ENCODE measurements around the gene GPR153. TPM values are rescaled to one million over a fixed set of nuclear protein-coding genes. Genes with fewer than 3 reads are reported as not detected.
A peak's percentile ranks its signal among the peaks of the same experiment; 100 is the strongest.

Gene GPR153
- total RNA-seq, 2 donors from 2014 or later: 0.62 to 1.6 TPM

DNA sequence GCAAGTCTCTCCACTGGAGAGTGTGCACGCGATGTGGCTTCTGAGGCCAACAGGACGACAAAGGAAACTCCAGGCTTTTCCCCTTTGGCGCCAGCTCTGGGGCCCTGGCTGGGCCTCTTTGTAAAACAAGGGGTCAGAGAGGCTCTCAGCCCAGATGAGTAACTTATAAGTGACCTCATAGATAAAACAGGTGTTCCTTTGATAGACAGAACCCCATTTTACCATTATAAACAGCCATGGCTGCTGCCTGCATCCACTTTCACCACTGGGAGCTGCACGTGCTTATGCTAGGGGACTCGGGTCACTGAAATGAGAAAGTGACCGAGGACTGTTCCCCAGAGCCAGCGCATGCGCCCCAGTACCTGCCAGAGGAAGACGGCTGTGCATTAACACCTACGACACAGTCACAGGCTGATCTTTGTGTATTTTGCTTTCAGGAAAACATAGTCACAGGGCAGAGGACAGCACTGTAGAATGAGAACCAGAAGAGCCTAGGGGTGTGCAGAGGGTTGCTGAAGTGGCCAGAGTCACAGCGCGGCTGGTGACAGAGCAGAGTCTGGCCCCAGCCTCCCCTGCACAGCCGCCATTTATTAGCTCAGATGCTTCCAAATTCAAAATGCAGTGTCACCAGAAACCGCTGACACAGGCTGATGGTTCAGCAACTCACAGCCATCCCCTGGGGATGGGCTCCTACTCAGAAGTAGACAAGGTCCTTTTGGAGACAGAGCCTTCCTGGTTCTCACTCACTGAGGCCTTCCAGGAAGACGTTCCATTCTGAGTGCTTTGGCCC, 42.3 kb downstream of the GPR153 start:
- Mint-ChIP-seq H3K9me3 (no peaks in the 10 kb centered on the region), H3K27ac (no peak overlapping the region), H3K4me1 (ENCODE audit: low read depth) (no peaks in the 10 kb centered on the region), H3K36me3 (ENCODE audit: insufficient read depth in 2 of 2) (peaks cover 0 to 9% of the 10 kb centered on the region in 2 donors), H3K27me3 (ENCODE audit: low read depth) (peaks cover 6% of the 10 kb centered on the region), H3K4me3 (no peak overlapping the region)
- ATAC-seq (replicated peaks in 1 of 2) (no peak), DNase-seq (no peak)

DNA sequence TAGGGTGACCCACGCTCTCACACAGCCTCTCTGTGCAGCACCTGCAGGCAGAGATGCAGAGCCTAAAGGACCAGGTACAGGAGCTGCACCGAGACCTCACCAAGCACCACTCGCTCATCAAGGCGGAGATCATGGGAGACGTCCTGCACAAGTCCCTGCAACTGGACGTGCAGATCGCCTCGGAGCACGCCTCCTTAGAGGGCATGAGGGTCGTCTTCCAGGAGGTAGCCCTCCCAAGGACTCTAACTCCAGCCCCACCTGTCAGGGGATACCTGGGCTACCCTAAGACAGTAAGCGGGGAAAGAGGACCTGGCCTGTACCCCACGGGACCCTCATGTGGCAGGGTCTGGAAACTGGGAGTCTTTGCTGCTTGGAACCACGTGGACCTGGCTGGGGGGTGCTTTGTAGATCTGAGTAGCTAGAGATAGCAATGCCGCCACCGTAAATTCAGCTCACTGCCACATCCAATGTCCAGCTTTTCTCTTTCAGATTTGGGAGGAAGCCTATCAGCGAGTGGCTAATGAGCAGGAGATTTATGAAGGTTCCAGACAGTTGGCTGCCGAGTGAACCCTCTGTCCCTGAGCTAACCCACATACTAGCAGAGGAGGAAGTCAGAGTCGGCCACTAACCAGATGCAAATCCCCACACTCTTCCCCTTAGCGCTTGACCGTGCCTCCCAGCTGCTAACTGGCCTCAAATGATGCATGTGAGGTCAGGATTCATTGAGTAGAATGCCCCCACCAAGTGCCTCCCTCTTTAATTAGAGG, 48.5 kb downstream of the GPR153 start:
- no peaks in the 10 kb centered on the region for H3K9me3 Mint-ChIP-seq
- DNase-seq (no peak), ATAC-seq (replicated peaks in 1 of 2) (no peak)
- no peak overlapping the region for H3K4me3 Mint-ChIP-seq
- peaks cover 22% of the 10 kb centered on the region for H3K27me3 Mint-ChIP-seq (ENCODE audit: low read depth)
- peaks cover 5% of the 10 kb centered on the region for H3K4me1 Mint-ChIP-seq (ENCODE audit: low read depth)
- no peaks in the 10 kb centered on the region for H3K36me3 Mint-ChIP-seq (ENCODE audit: insufficient read depth in 2 of 2)
- no peak overlapping the region for H3K27ac Mint-ChIP-seq

DNA sequence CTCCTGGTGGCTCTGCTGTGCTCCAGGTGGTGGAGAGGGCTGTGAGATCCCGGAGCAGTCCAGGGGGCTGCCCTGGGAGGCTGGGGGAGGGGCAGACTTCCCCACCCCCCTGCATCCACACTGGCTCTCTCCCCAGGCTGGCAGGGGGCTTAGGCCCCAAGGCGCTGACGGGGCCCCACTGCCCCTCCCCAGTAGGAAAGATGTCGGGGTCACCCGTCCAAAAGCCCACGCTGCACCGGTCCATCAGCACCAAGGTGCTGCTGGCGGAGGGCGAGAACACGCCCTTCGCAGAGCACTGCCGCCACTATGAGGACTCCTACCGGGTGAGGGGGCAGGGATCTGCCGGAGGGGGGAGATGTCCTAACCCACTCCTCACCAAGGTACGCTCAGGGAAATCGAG, 49.2 kb downstream of the GPR153 start:
- Mint-ChIP-seq H3K9me3 (no peaks in the 10 kb centered on the region), H3K4me3 (no peak overlapping the region), H3K27ac (no peak overlapping the region), H3K27me3 (ENCODE audit: low read depth) (peaks cover 22% of the 10 kb centered on the region), H3K36me3 (ENCODE audit: insufficient read depth in 2 of 2) (no peaks in the 10 kb centered on the region), H3K4me1 (ENCODE audit: low read depth) (peaks cover 5% of the 10 kb centered on the region)
- ATAC-seq (replicated peaks in 1 of 2) (no peak), DNase-seq (no peak)

DNA sequence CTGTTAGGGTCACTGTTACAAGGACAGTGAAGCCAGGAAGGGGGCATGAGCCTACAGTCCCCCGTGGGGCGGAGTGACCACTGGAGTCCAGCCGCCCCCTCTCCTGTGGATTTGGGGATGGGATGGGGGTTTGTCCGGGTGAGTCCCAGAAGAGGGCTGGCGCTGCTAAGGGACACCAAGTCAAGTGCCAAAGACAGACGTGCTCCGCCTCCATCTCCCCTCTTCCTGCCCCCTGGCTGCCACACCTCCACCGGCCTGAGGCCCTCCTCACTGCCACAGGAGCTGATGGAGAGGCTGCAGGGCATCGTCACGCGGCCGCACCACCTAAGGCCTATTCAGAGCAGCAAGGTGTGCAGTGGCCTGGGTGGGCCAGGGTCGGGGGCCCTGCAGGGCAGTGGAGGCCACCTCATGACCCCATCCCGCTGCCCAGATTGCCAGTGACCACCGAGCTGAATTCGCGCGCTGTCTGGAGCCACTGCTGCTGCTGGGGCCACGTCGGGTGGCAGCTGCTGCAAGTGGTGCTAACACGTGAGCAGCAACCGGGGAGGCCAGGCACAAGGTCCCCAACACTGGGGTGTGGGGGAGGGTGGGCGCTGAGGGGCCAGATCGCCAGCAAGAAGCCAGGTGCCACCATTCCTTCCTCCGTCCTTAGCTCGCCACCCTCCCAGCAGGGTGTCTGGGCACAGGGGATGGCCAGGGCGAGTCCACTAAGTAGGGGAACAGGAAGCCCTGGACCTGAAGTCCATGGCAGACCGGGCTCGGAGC, 50.1 kb downstream of the GPR153 start:
- no peak overlapping the region for H3K4me3 Mint-ChIP-seq
- H3K36me3 Mint-ChIP-seq (ENCODE audit: insufficient read depth in 2 of 2): no peaks in the 10 kb centered on the region
- H3K4me1 Mint-ChIP-seq (ENCODE audit: low read depth): peaks cover 5% of the 10 kb centered on the region
- no peak for DNase-seq
- H3K27ac Mint-ChIP-seq: no peak overlapping the region
- no peaks in the 10 kb centered on the region for H3K9me3 Mint-ChIP-seq
- peaks cover 22% of the 10 kb centered on the region for H3K27me3 Mint-ChIP-seq (ENCODE audit: low read depth)
- ATAC-seq (replicated peaks in 1 of 2): no peak

DNA sequence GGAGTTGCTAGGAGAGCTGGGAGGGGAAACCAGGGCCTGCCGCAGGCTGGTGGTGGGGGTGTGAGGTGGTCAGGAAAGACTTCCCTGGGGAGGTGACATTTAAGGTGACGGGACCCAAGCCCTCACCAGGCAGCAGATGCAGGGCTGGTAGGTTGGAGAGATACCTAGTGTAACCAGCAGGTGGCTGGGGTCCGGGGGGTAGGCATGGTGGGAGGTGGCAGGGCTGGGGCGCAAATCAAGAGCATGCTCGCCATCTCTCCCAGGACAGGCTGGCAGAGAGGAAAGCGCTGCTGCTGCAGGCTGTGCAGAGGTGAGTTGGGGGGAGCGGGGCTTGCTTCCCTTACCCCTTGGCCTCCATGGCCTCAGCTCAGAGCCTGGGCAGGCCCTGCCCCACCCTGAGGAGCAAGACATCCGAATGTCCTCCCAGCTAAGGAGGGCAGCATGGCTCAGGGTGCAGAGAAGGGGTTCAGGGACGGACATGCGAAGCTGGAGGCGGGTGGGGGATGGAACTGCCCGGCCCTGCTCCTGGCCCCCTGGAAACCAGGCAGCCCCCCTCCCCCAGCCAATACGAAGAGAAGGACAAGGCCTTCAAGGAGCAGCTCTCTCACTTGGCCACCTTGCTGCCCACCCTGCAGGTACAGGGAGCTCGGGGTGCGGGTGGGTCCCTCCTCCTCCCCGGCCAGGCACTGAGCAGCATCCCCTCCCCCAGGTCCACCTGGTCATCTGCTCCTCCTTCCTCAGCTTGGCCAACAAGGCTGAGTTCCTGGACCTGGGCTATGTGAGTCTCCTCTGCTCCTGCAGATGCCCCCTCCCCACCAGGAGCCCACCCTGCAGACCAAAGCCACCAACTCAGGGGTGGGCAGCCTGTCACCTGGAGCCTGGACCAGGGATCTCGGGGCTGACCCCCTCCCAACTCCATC, 51.0 kb downstream of the GPR153 start:
- H3K4me3 Mint-ChIP-seq: peak overlapping the region in 1 of 2 donors; percentile 69
- no peaks in the 10 kb centered on the region for H3K36me3 Mint-ChIP-seq (ENCODE audit: insufficient read depth in 2 of 2)
- peaks cover 17% of the 10 kb centered on the region for H3K27me3 Mint-ChIP-seq (ENCODE audit: low read depth)
- H3K27ac Mint-ChIP-seq: no peak overlapping the region
- ATAC-seq (replicated peaks in 1 of 2) (no peak), DNase-seq (peak; percentile 32 to 50)
- H3K4me1 Mint-ChIP-seq (ENCODE audit: low read depth): peaks cover 5% of the 10 kb centered on the region
- H3K9me3 Mint-ChIP-seq: no peaks in the 10 kb centered on the region

DNA sequence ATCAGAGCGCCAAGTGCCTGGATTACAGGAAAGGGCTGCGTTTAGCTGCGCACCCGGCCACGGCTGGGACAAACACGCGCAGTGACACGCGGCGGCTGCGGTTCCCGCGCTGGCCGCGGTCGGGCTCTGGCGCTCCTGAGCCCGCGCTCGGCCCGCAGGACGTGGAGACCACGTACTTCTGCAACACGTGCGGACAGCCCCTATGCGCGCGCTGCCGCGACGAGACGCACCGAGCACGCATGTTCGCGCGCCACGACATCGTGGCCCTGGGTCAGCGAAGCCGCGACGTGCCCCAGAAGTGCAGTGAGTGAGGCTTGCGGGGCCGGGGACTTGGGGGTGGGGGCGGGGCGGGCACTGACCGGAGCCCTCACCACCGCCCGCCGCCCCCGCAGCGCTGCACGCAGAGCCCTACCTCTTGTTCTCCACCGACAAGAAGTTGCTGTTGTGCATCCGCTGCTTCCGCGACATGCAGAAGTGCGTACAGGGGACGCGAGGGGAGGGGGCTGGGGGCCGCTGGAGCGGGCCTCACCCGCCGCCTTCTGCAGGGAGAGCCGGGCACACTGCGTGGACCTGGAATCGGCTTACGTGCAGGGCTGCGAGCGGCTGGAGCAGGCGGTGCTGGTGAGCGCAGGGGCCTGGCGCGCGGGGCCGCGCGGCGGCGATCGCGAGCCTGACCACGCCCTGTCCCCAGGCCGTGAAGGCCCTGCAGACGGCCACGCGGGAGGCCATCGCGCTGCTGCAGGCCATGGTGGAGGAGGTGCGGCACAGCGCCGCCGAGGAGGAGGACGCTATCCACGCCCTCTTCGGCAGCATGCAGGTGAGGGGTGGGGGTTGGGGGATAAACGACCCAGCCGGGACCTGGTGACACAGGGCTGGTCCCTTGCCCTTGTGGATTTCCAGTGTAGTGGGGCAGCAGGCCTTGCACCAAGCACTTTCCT, 51.9 kb downstream of the GPR153 start:
- Mint-ChIP-seq H3K27me3 (ENCODE audit: low read depth) (peaks cover 17% of the 10 kb centered on the region), H3K9me3 (no peaks in the 10 kb centered on the region), H3K36me3 (ENCODE audit: insufficient read depth in 2 of 2) (no peaks in the 10 kb centered on the region), H3K4me3 (peak overlapping the region; percentile 37 to 69), H3K27ac (no peak overlapping the region), H3K4me1 (ENCODE audit: low read depth) (peaks cover 5% of the 10 kb centered on the region)
- ATAC-seq (replicated peaks in 1 of 2) (peak; percentile 45 to 50), DNase-seq (peak; percentile 39 to 53)

DNA sequence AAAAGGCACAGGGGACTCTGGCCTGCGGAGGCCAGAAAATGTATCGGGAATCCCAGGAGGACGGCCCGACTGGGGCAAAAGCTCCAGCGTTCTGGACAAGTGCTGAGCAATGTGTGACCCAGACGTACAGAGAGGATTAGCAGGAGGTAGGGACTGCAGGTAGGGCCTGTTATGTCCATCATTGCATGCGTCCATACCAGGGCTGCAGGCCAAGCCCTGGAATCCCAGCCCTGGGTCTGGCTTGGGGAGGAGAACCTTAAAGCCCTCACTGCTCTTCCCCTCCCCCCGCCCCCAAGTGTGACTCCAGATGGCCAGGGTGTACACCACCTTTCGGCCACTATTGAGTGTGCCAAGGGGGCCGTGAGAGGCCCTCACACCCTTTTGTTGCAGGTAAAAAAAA, 53.0 kb downstream of the GPR153 start:
- no peaks in the 10 kb centered on the region for H3K36me3 Mint-ChIP-seq (ENCODE audit: insufficient read depth in 2 of 2)
- ATAC-seq (replicated peaks in 1 of 2): no peak
- H3K27me3 Mint-ChIP-seq (ENCODE audit: low read depth): peaks cover 10% of the 10 kb centered on the region
- peak overlapping the region in 1 of 2 donors; percentile 69 for H3K4me3 Mint-ChIP-seq
- H3K4me1 Mint-ChIP-seq (ENCODE audit: low read depth): peaks cover 5% of the 10 kb centered on the region
- no peak overlapping the region for H3K27ac Mint-ChIP-seq
- H3K9me3 Mint-ChIP-seq: no peaks in the 10 kb centered on the region
- DNase-seq: no peak

DNA sequence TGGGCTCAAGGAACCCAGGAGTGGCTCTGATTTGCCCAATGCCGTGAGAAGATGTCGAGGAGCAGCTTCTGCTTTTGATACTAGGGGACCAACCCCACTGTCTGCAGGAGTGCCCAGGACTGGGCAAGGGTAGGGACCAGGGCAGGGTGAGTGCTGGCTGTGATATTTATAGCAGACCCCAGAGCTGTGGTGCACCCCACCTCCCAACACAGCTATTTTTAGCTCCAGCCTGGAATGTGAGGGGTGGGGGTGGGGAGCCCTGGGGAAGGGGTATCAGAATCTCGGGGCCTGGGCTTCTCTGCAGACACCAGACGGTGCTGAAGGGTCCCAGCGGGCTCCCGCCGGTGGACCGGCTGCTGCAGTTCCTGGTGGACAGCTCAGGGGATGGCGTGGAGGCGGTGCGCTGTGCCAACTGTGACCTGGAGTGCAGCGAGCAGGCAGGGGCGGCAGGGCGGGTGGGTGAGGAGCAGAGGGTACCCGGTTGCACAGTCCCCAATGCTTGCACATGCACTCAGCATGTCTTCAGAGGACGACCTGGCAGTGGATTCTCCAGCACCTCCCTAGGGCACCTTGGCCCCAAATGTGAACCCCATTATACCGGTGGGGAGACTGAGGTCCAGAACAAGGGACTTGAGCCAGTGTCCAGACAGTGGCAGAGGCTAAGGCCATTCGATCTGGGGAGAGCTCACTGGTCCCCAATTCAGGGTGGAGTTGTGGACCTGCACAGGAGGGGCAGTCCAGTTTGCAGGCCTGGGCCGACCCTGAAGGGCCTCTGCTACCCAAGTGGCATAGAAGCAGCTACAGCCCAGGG, 53.6 kb downstream of the GPR153 start:
- no peak for ATAC-seq (replicated peaks in 1 of 2)
- peaks cover 4% of the 10 kb centered on the region for H3K27me3 Mint-ChIP-seq (ENCODE audit: low read depth)
- H3K4me1 Mint-ChIP-seq (ENCODE audit: low read depth): peaks cover 5% of the 10 kb centered on the region
- no peaks in the 10 kb centered on the region for H3K36me3 Mint-ChIP-seq (ENCODE audit: insufficient read depth in 2 of 2)
- DNase-seq: no peak
- no peak overlapping the region for H3K27ac Mint-ChIP-seq
- no peaks in the 10 kb centered on the region for H3K9me3 Mint-ChIP-seq
- peak overlapping the region; percentile 83 to 84 for H3K4me3 Mint-ChIP-seq

DNA sequence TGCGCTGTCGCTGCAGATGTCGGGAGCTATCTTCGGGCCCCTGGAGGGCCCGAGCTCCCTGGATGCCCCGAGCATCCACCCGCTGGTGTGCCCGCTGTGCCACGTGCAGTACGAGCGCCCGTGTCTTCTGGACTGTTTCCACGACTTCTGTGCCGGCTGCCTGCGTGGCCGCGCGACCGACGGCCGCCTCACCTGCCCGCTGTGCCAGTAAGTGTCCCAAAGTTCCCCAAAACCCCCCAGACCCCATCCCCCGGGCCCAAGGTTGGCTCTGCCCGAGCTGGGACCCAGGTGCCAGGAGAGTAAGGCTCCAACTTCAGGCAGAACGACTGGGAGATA, 54.4 kb downstream of the GPR153 start:
- Mint-ChIP-seq H3K9me3 (no peaks in the 10 kb centered on the region), H3K36me3 (ENCODE audit: insufficient read depth in 2 of 2) (no peaks in the 10 kb centered on the region), H3K4me3 (peak overlapping the region; percentile 83 to 84), H3K27me3 (ENCODE audit: low read depth) (peaks cover 4% of the 10 kb centered on the region), H3K27ac (no peak overlapping the region), H3K4me1 (ENCODE audit: low read depth) (peaks cover 5% of the 10 kb centered on the region)
- DNase-seq (no peak), ATAC-seq (replicated peaks in 1 of 2) (no peak)

DNA sequence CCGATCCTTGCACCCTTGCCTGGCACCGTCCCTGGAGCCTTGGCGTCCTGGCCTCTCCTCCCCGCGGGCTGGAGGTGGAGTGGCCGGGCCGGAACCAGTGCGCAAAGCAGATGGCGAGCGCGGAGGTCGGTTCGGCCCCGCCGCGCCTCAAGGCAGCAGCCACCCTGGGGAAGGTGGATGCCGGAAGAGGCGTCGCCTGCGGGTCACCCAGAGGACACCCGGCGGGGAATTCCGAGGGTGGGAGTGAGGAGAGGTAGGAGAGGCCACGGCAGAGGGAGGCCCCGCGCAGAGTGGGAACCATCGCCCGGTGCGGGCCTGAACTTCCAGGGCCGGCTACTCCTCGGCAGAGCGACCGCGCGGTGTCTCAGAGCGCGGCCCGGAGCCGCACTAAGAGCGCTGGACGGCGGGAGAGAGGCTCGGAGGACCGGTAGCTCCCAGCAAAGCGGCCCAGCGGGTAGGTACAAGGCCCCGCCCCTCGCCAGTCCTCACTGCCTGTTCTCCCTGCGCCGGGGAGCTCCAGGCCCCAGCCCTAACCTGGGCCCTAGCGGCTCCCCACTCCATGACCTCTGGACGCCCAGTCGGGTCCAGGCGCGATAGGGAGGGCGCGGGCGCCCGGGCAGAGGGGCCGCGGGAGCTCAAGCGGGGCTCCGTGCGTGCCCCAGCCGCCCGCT, 54.9 kb downstream of the GPR153 start, which contains the start of gene RNF207:
Gene RNF207, plus strand, starts transcription at position 271 of the 671 bp plus-strand sequence. CDS start 417 bp downstream, outside the sequence.
- Mint-ChIP-seq H3K9me3 (no peaks in the 10 kb centered on the region), H3K27me3 (ENCODE audit: low read depth) (peaks cover 4% of the 10 kb centered on the region), H3K27ac (no peak within 1 kb of the TSS)

More for the DNA sequence above, 54.9 kb downstream of the GPR153 start, which contains the start of gene RNF207:
- Mint-ChIP-seq H3K4me3 (peak within 1 kb of the TSS; percentile 83 to 84), H3K4me1 (ENCODE audit: low read depth) (peaks cover 5% of the 10 kb centered on the region), H3K36me3 (ENCODE audit: insufficient read depth in 2 of 2) (no peaks in the 10 kb centered on the region)
- ATAC-seq (replicated peaks in 1 of 2) (peak; percentile 75 to 85), DNase-seq (peak; percentile 72 to 81)
